Activated CD4-positive, alpha-beta T cell treated with anti-CD3 and anti-CD28 coated beads, Interleukin-2, Interleukin-4, amounts not matched to agents 100 ng/mL and 50 ng/mL, durations not matched to agents 16 hours and 8 hours (primary cell): ENCODE results near the gene CHST5.

Source experiments
- DNase-seq: peaks from one replicate; pipeline ENCODE4 v3.0.0-alpha.2; 2020; ENCODE audit warnings: low spot score

The CHST5 gene

GRCh38 chr16:75535901-75536300 is at the start of gene CHST5:
CHST5 (minus strand) TSS chr16:75536108; CDS start chr16:75530384, 5,724 bp downstream.
- DNase-seq, result no peak

GRCh38 chr16:75584108-75584507 is 48.2 kb upstream of the CHST5 start:
- no peak for DNase-seq

- DNase-seq, result no peak
Observed at GRCh38 chr16:75579281-75579834, 43.5 kb upstream of the CHST5 start.

- DNase-seq, result no peak
Observed at GRCh38 chr16:75578725-75579124, 42.8 kb upstream of the CHST5 start.

- no peak for DNase-seq
Observed at GRCh38 chr16:75578212-75578611, 42.3 kb upstream of the CHST5 start.

- no peak for DNase-seq
Observed at GRCh38 chr16:75576384-75576811, 40.5 kb upstream of the CHST5 start.

GRCh38 chr16:75575958-75576357 is 40.0 kb upstream of the CHST5 start:
- no peak for DNase-seq

- no peak for DNase-seq
Observed at GRCh38 chr16:75573955-75574354, 38.0 kb upstream of the CHST5 start.

GRCh38 chr16:75572864-75573542 is 37.1 kb upstream of the CHST5 start:
- DNase-seq, result no peak

GRCh38 chr16:75570396-75571065 is 34.6 kb upstream of the CHST5 start:
- no peak for DNase-seq

- no peak for DNase-seq
Observed at GRCh38 chr16:75567911-75568310, 32.0 kb upstream of the CHST5 start.

- no peak for DNase-seq
Observed at GRCh38 chr16:75566758-75567255, 30.9 kb upstream of the CHST5 start.

GRCh38 chr16:75566040-75566757 is 30.3 kb upstream of the CHST5 start, which contains the start of gene GABARAPL2:
GABARAPL2 (plus strand) TSS chr16:75566379; CDS start chr16:75566487, 108 bp downstream.
- peak; percentile 89 for DNase-seq

- DNase-seq, result no peak
Observed at GRCh38 chr16:75565640-75566039, 29.7 kb upstream of the CHST5 start.

GRCh38 chr16:75559564-75560372 is 23.9 kb upstream of the CHST5 start:
- DNase-seq, result no peak

- no peak for DNase-seq
Observed at GRCh38 chr16:75558846-75559401, 23.0 kb upstream of the CHST5 start.

- no peak for DNase-seq
Observed at GRCh38 chr16:75556431-75556950, 20.6 kb upstream of the CHST5 start.

- DNase-seq, result peak; percentile 97
Observed at GRCh38 chr16:75555707-75556430, 20.0 kb upstream of the CHST5 start, which contains the start of gene TMEM231. TMEM231 (minus strand) TSS chr16:75556252; CDS start chr16:75556209, 43 bp downstream.

GRCh38 chr16:75555213-75555706 is 19.4 kb upstream of the CHST5 start:
- peak; percentile 21 for DNase-seq

GRCh38 chr16:75552951-75553350 is 17.0 kb upstream of the CHST5 start:
- DNase-seq, result no peak
